ENCODE data around the gene AOPEP. TPM values are rescaled to one million over a fixed set of nuclear protein-coding genes. Genes with fewer than 3 reads are reported as not detected.
A peak's percentile ranks its signal among the peaks of the same experiment; 100 is the strongest.

The AOPEP gene
- total and polyA plus RNA-seq, 2 of the 13 experiments (the other 11 are each of a cell fraction or from before 2014, with no cell fraction given), result 22.2 to 41.6 TPM

- no peak for TF ChIP-seq ZNF274 (CRISPR knock-in tag; IDR thresholded peaks at IDR 0.05)
- peak; percentile 44; the same call in 1 of the 2 replicates for TF ChIP-seq RARA (CRISPR knock-in tag; IDR thresholded peaks at IDR 0.05)
- no peak for TF ChIP-seq KAT2B (IDR thresholded peaks at IDR 0.05; ENCODE audit: borderline replicate concordance, low read depth, low read length)
- no peak for TF ChIP-seq ZNF225 (CRISPR knock-in tag; IDR thresholded peaks at IDR 0.05)
- no peak for TF ChIP-seq FUBP1 (CRISPR knock-in tag; IDR thresholded peaks at IDR 0.05; ENCODE audit: borderline replicate concordance)
- TF ChIP-seq NR2F2 (IDR thresholded peaks at IDR 0.05; ENCODE audit: borderline replicate concordance, low read depth), result no peak
- TF ChIP-seq ZNF567 (CRISPR knock-in tag; IDR thresholded peaks at IDR 0.05; ENCODE audit: borderline replicate concordance), result no peak
- 0 out of 2 replicates have a peak, but pooled peaks have one; percentile 15 for TF ChIP-seq MAX (IDR thresholded peaks at IDR 0.05)
- TF ChIP-seq FOXA3 (CRISPR knock-in tag; IDR thresholded peaks at IDR 0.05), result peak; percentile 59
- 0 out of 2 replicates have a peak, but pooled peaks have one; percentile 5 for TF ChIP-seq ZNF644 (CRISPR knock-in tag; IDR thresholded peaks at IDR 0.05; ENCODE audit: low read depth)
- TF ChIP-seq ZBTB4 (CRISPR knock-in tag; IDR thresholded peaks at IDR 0.05; ENCODE audit: borderline replicate concordance), result 0 out of 2 replicates have a peak, but pooled peaks have one; percentile 11
- TF ChIP-seq TAF15 (IDR thresholded peaks at IDR 0.05; ENCODE audit: low read depth, low read length, poor library complexity, severe bottlenecking), result no peak
Measured at GRCh38 chr9:94785215-94786169, 59.0 kb downstream of the AOPEP start (continued).
